ENCODE data around the gene IFI27L1. TPM values are rescaled to one million over a fixed set of nuclear protein-coding genes. Genes with fewer than 3 reads are reported as not detected.

Gene IFI27L1
- total RNA-seq, 4 donors from 2014 or later = 3.4 to 9.3 (median 7.4) TPM

DNA sequence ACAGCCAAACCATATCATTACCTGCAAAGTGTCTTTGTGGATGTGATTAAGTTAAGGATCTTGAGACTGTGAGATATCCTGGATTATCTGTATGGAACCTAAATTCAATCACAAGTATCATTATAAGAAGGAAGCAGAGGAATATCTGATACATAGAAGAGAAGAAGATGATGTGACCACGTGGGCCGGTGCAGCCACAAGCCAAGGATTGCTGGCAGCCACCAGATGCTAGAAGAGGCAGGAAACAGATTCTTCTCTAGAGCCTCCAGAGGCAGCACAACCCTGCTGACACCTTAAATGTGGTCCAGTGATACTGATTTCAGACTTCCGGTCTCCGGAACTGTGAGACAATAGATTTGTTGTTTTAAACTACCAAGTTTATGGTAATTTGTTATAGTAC is 54.4 kb downstream of the IFI27L1 start:
- 75 to 96% methylated on average over 4 of the region's 4 CpGs for WGBS, 2 donors (ENCODE audit: low coverage in 1 of 2)
- no peak for ATAC-seq
- Histone ChIP-seq H3K27ac (no peak overlapping the region), H3K4me1 (peaks cover 0 to 8% (median 0%) of the 10 kb centered on the region in 3 donors), H3K4me3 (no peak overlapping the region), H3K36me3 (no peaks in the 10 kb centered on the region), H3K9me3 (no peaks in the 10 kb centered on the region), H3K27me3 (peaks cover 4% of the 10 kb centered on the region)
- TF ChIP-seq EP300 (IDR thresholded peaks at IDR 0.05) (no peak), POLR2AphosphoS5 (IDR thresholded peaks at IDR 0.05) (no peak), POLR2A (IDR thresholded peaks at IDR 0.05) (no peak)
- TF ChIP-seq, protein P1, sequence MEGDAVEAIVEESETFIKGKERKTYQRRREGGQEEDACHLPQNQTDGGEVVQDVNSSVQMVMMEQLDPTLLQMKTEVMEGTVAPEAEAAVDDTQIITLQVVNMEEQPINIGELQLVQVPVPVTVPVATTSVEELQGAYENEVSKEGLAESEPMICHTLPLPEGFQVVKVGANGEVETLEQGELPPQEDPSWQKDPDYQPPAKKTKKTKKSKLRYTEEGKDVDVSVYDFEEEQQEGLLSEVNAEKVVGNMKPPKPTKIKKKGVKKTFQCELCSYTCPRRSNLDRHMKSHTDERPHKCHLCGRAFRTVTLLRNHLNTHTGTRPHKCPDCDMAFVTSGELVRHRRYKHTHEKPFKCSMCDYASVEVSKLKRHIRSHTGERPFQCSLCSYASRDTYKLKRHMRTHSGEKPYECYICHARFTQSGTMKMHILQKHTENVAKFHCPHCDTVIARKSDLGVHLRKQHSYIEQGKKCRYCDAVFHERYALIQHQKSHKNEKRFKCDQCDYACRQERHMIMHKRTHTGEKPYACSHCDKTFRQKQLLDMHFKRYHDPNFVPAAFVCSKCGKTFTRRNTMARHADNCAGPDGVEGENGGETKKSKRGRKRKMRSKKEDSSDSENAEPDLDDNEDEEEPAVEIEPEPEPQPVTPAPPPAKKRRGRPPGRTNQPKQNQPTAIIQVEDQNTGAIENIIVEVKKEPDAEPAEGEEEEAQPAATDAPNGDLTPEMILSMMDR (IDR thresholded peaks at IDR 0.05) = no peak

DNA sequence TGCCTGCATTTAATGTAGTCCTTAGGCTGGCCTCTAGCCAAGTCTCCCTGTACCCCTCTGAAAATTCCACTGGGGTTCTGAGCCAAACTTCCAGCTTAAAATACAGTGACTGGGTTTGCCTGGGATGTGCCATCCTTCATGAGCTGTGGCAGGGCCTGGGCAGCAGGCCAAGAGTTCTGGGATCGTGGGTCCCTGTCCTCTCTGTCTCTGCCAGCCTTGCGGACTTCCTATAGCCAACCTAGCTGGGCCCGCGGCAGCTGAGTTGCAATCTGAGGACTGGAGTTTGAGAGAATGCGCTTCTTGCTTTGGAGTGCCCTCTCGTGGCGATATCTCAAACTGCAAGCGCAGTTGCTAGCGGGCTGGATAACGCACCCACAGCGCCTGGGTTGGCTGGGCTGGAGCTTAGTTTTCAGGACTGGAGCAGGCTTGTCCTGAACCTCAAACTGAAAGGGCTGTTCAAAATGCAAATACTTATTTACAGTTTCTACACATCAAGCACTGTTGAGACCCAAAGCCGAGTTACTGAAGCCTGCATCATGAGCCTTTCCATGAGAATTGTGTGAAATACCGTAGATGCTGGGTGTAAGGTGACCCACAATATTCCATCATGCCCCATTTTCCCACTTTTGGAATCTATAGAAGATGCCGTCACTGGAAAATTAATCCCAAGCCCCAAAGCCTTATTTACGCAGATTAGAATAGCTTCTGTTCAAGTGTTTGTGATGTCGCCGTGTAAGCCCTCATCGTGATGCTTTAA is 55.6 kb downstream of the IFI27L1 start:
- TF ChIP-seq EP300 (IDR thresholded peaks at IDR 0.05) (no peak), POLR2AphosphoS5 (IDR thresholded peaks at IDR 0.05) (no peak), POLR2A (IDR thresholded peaks at IDR 0.05) (no peak)
- TF ChIP-seq, protein P1 (IDR thresholded peaks at IDR 0.05) = peak; percentile 92 to 98 (median 94)
- no peak overlapping the region for H3K4me3 ChIP-seq
- no peak overlapping the region for H3K27ac ChIP-seq
- peaks cover 0 to 8% (median 0%) of the 10 kb centered on the region in 3 donors for H3K4me1 ChIP-seq
- H3K27me3 ChIP-seq = peaks cover 4% of the 10 kb centered on the region
- peak; percentile 85 for ATAC-seq
- H3K9me3 ChIP-seq = no peaks in the 10 kb centered on the region
- WGBS, 2 donors (ENCODE audit: low coverage in 1 of 2) = 56 to 64% methylated on average over 9 of the region's 18 CpGs
- no peaks in the 10 kb centered on the region for H3K36me3 ChIP-seq

DNA sequence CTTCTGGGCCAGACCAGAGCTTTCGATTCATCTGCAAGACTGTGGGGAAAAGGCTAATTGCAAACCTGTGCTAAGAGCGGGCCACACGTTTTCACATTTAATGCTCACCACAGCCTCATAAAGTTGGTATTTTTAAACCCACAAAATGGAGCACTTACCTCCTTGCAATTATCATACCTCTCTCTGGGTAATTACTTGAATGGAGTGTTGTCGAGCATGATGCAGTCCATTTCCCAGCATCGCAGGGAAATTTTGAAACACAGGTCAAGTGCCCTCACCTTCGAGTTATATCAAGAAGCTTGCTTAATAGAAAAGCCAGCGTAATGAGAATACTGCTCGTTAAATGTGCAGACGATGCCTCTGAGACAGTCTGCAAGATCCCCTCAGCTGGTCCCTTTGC is 57.1 kb downstream of the IFI27L1 start:
- peaks cover 0 to 8% (median 0%) of the 10 kb centered on the region in 3 donors for H3K4me1 ChIP-seq
- TF ChIP-seq POLR2A (IDR thresholded peaks at IDR 0.05) = no peak
- TF ChIP-seq, protein P1 (IDR thresholded peaks at IDR 0.05) = no peak
- no peak for TF ChIP-seq POLR2AphosphoS5 (IDR thresholded peaks at IDR 0.05)
- no peak for TF ChIP-seq EP300 (IDR thresholded peaks at IDR 0.05)
- no peaks in the 10 kb centered on the region for H3K36me3 ChIP-seq
- peaks cover 4% of the 10 kb centered on the region for H3K27me3 ChIP-seq
- no peak overlapping the region for H3K27ac ChIP-seq
- no peak for ATAC-seq
- WGBS, 2 donors (ENCODE audit: low coverage in 1 of 2) = 86 to 88% methylated on average over 3 to 9 of the region's 9 CpGs
- H3K4me3 ChIP-seq = no peak overlapping the region
- no peaks in the 10 kb centered on the region for H3K9me3 ChIP-seq

DNA sequence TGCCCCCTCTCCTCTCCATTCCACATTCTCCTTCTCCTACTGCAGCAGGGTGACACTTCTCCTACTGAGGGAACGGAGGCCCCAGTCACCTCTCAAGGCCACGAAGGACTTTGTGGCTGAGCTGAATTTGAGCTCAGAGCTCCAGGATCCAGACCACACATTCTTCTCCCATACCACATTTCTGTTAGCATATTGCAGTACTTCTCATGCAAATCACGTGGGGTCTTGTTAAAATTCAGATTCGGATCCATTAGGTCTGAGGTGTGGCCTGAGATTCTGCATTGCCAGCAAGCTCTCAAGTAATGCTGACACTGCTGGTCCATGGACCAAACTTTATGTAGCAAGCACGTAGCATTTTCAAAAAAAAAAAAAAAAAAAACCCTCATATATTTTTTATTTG is 57.9 kb downstream of the IFI27L1 start:
- Histone ChIP-seq H3K27ac (no peak overlapping the region), H3K4me3 (no peak overlapping the region), H3K9me3 (no peaks in the 10 kb centered on the region), H3K27me3 (peaks cover 4% of the 10 kb centered on the region), H3K36me3 (no peaks in the 10 kb centered on the region), H3K4me1 (peaks cover 0 to 8% (median 0%) of the 10 kb centered on the region in 3 donors)
- WGBS, 2 donors (ENCODE audit: low coverage in 1 of 2) = 64 to 86% methylated on average over 5 of the region's 5 CpGs
- no peak for ATAC-seq
- TF ChIP-seq POLR2AphosphoS5 (IDR thresholded peaks at IDR 0.05) = no peak
- no peak for TF ChIP-seq POLR2A (IDR thresholded peaks at IDR 0.05)
- TF ChIP-seq, protein P1 (IDR thresholded peaks at IDR 0.05) = no peak
- TF ChIP-seq EP300 (IDR thresholded peaks at IDR 0.05) = no peak

GRCh38 chr14:94139421-94139820 is 58.3 kb downstream of the IFI27L1 start:
- TF ChIP-seq POLR2AphosphoS5 (IDR thresholded peaks at IDR 0.05) (no peak), POLR2A (IDR thresholded peaks at IDR 0.05) (no peak), EP300 (IDR thresholded peaks at IDR 0.05) (no peak)
- TF ChIP-seq, protein P1 (IDR thresholded peaks at IDR 0.05) = no peak

More at GRCh38 chr14:94139421-94139820, 58.3 kb downstream of the IFI27L1 start:
- Histone ChIP-seq H3K9me3 (no peaks in the 10 kb centered on the region), H3K27ac (no peak overlapping the region), H3K36me3 (no peaks in the 10 kb centered on the region), H3K4me1 (peaks cover 0 to 8% (median 0%) of the 10 kb centered on the region in 3 donors), H3K4me3 (no peak overlapping the region), H3K27me3 (peaks cover 4% of the 10 kb centered on the region)
- WGBS, 2 donors (ENCODE audit: low coverage in 1 of 2) = 67 to 77% methylated on average over 2 of the region's 5 CpGs
- no peak for ATAC-seq
